COR-L47 (cell line): ENCODE data around the gene CERCAM.

Source experiments
- DNase-seq: peaks from one replicate; lab custom pipeline; 2025; lab: John Stamatoyannopoulos, UW

Gene CERCAM

GRCh38 chr9:128420651-128421481 is at the start of gene CERCAM:
CERCAM (plus strand) TSS chr9:128420857; CDS start chr9:128420878, 21 bp downstream.
- DNase-seq: no peak

- DNase-seq: no peak
These were observed 49.0 kb upstream of the CERCAM start for GRCh38 chr9:128371630-128372117.

DNA sequence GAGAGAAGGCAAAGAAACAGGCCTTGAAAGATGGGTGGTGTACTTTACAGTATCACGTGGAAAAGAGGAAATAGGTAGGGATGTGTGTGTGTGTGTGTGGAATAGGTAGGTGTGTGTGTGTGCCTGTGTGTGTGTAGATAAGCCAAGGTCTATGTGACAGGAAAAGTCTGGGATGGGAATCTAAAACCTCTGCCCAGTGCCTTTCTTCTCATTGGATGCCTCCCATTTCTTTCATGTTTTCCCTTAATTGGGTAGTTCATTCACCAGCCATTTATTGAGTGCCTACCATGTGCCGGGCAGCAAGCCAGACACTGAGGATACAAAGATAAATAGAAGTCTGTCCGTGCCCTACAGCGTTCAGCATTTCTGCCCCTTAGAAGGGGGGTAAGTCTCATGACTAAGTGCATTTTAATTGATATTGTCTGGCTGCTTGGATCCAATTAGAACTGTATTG is 48.4 kb upstream of the CERCAM start:
- DNase-seq: no peak

- no peak for DNase-seq
These were observed 47.9 kb upstream of the CERCAM start for GRCh38 chr9:128372784-128373183.

DNA sequence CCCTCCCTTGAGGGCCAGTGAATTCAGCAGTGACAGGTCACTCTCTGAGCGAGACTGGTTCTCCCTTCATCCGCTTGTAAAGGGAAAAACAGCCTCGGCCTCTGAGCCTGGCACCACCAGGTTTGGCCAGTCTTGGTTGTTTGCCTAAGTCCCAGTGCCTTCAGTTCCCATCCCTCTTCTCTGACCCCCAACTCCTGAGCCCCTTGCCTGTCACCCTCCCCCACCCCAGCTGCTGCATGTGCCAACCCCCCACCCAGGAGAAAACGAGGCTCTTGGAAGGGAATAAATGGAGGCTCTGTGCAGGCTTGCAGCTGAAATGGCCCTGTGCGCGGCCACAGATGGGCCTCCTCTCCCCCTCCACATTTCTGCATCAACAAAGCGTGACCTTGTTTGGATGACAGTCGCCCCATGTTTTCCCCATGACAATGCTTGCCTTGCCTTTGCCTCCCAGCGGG is 46.4 kb upstream of the CERCAM start:
- no peak for DNase-seq

DNA sequence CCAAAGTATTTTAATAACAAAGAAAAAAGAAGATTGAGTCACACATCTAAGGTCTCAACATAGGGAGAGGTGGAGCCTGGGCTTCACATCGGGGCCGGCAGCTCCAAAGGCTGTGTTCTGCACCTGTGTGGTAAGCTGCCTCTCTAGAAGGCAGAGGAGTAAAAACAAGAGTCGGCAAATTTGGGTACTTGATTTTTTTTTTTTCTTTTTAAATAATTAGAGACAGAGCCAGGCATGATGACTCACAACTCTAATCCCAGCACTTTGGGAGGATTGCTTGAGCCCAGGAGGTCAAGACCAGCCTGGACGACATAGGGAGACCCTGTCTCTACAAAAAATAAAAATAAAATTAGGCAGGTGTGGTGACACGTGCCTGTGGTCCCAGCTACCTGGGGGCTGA is 44.8 kb upstream of the CERCAM start:
- DNase-seq: no peak

- DNase-seq: no peak
These were observed 38.4 kb upstream of the CERCAM start for GRCh38 chr9:128382261-128382660.

- no peak for DNase-seq
These were observed 37.5 kb upstream of the CERCAM start for GRCh38 chr9:128383007-128383753.

- no peak for DNase-seq
These were observed 36.9 kb upstream of the CERCAM start for GRCh38 chr9:128383791-128384190.

DNA sequence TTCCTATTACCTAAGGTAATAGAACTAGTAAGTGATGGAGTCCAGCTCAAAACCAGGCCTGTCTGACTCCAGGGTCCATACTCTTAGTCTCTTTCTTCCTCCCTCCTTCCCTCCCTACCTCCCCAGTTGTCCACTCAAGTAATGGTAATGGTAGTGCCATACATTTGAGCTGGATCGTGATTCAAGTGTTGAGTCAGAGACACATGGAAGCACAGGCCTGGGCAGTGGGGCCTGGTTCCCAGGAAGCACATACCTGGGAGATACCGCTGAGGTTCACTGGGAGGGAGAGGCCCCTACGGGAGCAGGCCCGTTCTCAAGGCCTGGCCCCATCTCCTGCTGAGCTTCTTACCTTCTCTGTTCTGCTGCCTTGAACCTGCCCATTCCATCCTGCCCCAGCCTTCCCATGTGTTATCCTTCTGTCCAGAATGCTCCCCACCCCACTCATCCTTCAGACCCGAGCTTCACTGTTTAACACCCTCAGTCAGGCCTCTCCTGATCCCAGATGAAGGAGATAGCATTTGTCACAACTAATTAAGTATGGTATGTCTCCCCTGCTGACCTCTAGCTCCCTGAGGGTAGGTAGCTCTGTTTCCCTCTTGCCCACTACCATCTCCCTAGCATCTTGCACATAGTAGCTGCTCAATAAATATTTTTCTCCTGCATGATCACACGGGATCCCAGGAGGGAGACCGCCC is 35.7 kb upstream of the CERCAM start:
- no peak for DNase-seq

DNA sequence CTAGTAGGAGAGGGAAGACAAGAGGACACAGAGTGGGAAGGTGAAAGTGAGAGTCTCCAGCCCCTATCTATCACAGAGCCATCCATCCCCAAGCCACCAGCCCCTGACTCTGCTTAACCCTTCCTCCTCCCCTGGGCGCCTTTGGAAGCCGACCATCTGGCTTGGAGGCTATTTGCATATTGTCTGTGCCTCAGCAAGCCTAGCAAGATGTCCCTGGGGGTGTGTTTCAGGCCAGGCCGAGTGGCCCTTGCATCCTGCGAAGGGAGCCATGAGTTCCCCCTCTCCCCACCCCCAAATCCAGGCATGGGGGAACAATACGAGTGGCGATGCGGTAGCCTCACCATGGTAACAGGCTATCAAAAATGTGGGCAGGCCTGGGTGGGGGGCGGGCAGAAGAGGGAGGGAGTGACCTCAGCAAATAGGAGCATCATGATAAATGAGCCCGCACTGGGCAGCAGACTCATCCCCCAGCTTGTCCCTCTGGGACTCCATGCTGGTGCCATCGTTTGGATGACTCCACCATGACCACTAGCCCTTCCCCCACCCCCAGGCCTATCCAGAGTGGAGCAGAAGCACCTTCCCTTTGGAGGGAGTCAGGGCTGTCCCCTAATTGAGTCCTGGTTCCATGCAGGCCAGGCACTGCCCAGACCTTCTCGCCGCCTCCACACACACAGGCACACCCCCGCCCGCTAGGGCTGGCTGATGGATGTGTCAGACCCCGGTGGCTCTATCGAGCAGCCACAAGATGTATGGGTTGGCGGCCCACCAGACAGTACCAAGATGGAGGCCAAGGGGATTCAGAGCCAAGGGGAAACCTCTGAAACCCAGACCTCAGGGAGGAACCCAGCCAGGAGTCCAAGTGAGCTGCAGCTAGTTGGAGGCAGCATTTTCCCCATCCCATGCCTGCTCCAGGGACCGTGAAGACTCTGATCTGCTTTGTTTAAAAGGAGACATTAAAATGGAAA is 34.9 kb upstream of the CERCAM start:
- DNase-seq: no peak

- DNase-seq: no peak
These were observed 32.5 kb upstream of the CERCAM start for GRCh38 chr9:128388150-128388549.

- no peak for DNase-seq
These were observed 31.1 kb upstream of the CERCAM start for GRCh38 chr9:128389395-128390149.

GRCh38 chr9:128390150-128390812 is 30.4 kb upstream of the CERCAM start:
- DNase-seq: no peak

DNA sequence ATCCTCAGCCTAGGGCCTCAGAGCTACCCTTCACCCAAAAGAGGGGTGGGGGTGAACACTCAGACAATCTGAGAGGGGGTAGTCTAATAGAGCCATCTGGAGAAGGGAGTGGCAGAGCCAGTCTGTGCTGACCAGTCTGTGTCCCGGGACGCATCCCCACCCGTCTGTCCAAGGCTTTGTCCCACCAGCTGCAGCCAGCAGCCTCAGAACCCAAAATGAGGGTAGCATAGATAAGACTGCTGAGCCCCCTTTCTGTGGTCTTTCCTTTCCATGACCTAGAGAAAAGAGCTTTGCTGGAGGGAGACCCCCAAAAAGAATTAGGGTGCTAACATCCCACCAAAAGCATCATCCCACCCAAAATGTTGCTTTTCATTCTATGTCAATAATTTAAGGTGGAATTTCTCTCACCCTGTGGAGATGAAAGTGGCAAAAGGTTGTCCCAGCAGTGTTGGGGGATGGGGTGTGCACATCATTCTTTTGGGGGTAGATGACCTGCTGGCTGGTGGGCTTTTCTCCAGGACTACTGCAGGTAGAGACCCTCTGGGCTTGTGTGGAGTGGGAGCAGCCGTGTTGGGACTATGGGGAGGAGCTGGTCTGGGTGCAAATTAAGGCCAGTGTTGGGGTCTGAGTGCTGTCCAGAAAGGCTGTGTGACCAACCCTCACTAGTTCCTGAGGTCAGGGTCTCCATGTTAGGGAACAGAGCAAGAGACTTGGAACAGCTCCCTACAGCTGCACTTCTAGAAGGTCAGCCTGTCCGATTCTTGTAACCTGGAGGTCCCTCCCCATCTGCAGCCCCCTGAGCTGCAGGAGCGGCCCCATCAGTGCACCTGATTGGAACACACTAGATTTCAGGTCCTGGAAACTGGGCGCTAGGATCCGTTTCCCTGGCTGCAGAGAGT is 29.6 kb upstream of the CERCAM start:
- DNase-seq: no peak

DNA sequence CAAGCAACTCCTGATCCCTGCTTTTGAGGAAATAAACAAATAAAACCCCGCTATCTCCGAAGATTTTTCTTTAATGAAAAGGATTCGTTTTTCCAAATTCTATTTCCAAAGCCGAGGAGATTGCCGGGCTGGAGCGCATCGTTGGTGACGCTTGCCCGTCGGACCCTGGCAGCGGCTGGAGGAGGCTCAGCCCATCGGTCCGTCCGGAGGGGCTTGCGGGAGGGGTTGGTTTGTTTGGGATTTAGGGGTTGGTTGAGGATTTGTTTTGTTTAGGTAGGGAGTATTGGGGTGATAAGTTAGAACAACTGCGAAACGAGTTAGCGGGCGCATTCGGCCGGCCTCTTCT is 28.7 kb upstream of the CERCAM start:
- no peak for DNase-seq

- DNase-seq: no peak
These were observed 28.1 kb upstream of the CERCAM start for GRCh38 chr9:128392302-128393144.
